ENCODE measurements around the gene TIMP1. TPM values are rescaled to one million over a fixed set of nuclear protein-coding genes. Genes with fewer than 3 reads are reported as not detected.
"Not testable (repeated sequence)": the region's sequence is repeated elsewhere in the genome, so short reads cannot be mapped to it uniquely, and the experiment has no call there.

TIMP1 gene
- total RNA-seq, 1 donor from 2014 or later: 1,308 TPM

GRCh38 chrX:47596256-47596655, 14.0 kb downstream of the TIMP1 start:
- Histone ChIP-seq H3K27ac (peak overlapping the region; percentile 20 to 31), H3K9me3 (peaks cover 10 to 41% of the 10 kb centered on the region in 2 donors), H3K4me1 (peaks cover 0 to 2% of the 10 kb centered on the region in 2 donors), H3K4me3 (no peak overlapping the region), H3K36me3 (no peaks in the 10 kb centered on the region), H3K27me3 (no peaks in the 10 kb centered on the region)
- no peak for DNase-seq (ENCODE audit: low spot score in 2 of 2)
- TF ChIP-seq, protein P1, sequence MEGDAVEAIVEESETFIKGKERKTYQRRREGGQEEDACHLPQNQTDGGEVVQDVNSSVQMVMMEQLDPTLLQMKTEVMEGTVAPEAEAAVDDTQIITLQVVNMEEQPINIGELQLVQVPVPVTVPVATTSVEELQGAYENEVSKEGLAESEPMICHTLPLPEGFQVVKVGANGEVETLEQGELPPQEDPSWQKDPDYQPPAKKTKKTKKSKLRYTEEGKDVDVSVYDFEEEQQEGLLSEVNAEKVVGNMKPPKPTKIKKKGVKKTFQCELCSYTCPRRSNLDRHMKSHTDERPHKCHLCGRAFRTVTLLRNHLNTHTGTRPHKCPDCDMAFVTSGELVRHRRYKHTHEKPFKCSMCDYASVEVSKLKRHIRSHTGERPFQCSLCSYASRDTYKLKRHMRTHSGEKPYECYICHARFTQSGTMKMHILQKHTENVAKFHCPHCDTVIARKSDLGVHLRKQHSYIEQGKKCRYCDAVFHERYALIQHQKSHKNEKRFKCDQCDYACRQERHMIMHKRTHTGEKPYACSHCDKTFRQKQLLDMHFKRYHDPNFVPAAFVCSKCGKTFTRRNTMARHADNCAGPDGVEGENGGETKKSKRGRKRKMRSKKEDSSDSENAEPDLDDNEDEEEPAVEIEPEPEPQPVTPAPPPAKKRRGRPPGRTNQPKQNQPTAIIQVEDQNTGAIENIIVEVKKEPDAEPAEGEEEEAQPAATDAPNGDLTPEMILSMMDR (IDR thresholded peaks at IDR 0.05): no peak
- intact Hi-C loops (cut with DNase I): no loop called here

- no peak for DNase-seq (ENCODE audit: low spot score in 2 of 2)
- Histone ChIP-seq H3K9me3 (peaks cover 10 to 41% of the 10 kb centered on the region in 2 donors), H3K27ac (no peak overlapping the region), H3K4me3 (no peak overlapping the region), H3K36me3 (no peaks in the 10 kb centered on the region), H3K4me1 (peaks cover 0 to 2% of the 10 kb centered on the region in 2 donors), H3K27me3 (no peaks in the 10 kb centered on the region)
- TF ChIP-seq, protein P1 (IDR thresholded peaks at IDR 0.05): no peak
- intact Hi-C loops (cut with DNase I): no loop called here
Observed at GRCh38 chrX:47597222-47597621, 15.0 kb downstream of the TIMP1 start.

- H3K4me3 ChIP-seq; H3K36me3 ChIP-seq; H3K27ac ChIP-seq; H3K4me1 ChIP-seq; H3K27me3 ChIP-seq; intact Hi-C loops (cut with DNase I): not testable (repeated sequence)
- peak in 1 of 2 donors; percentile 8 for DNase-seq (ENCODE audit: low spot score in 2 of 2)
- peaks cover 0 to 22% of the 10 kb centered on the region in 2 donors for H3K9me3 ChIP-seq
Observed at GRCh38 chrX:47603125-47603524, 20.9 kb downstream of the TIMP1 start.

- H3K27me3 ChIP-seq: no peaks in the 10 kb centered on the region
- intact Hi-C loops (cut with DNase I): no loop called here
Observed at GRCh38 chrX:47605024-47605423, 22.8 kb downstream of the TIMP1 start.

GRCh38 chrX:47607091-47607490, 24.9 kb downstream of the TIMP1 start:
- H3K9me3 ChIP-seq: no peaks in the 10 kb centered on the region
- no peaks in the 10 kb centered on the region for H3K27me3 ChIP-seq
- H3K27ac ChIP-seq: no peak overlapping the region
- no peaks in the 10 kb centered on the region for H3K4me1 ChIP-seq
- no peaks in the 10 kb centered on the region for H3K36me3 ChIP-seq
- H3K4me3 ChIP-seq: no peak overlapping the region
- TF ChIP-seq, protein P1 (IDR thresholded peaks at IDR 0.05): no peak
- DNase-seq (ENCODE audit: low spot score in 2 of 2): no peak
- intact Hi-C loops (cut with DNase I): no loop called here

More at GRCh38 chrX:47605024-47605423, 22.8 kb downstream of the TIMP1 start:
- Histone ChIP-seq H3K4me1 (no peaks in the 10 kb centered on the region), H3K36me3 (no peaks in the 10 kb centered on the region), H3K27ac (no peak overlapping the region), H3K4me3 (no peak overlapping the region), H3K9me3 (peaks cover 0 to 3% of the 10 kb centered on the region in 2 donors)
- peak in 1 of 2 donors; percentile 40 for DNase-seq (ENCODE audit: low spot score in 2 of 2)
- TF ChIP-seq, protein P1 (IDR thresholded peaks at IDR 0.05): no peak

- Histone ChIP-seq H3K36me3 (no peaks in the 10 kb centered on the region), H3K4me1 (no peaks in the 10 kb centered on the region), H3K27me3 (no peaks in the 10 kb centered on the region), H3K9me3 (no peaks in the 10 kb centered on the region), H3K27ac (no peak overlapping the region), H3K4me3 (no peak overlapping the region)
- intact Hi-C loops (cut with DNase I): no loop called here
- TF ChIP-seq, protein P1 (IDR thresholded peaks at IDR 0.05): no peak
- DNase-seq (ENCODE audit: low spot score in 2 of 2): peak in 1 of 2 donors; percentile 3
Observed at GRCh38 chrX:47608130-47608810, 26.0 kb downstream of the TIMP1 start.

Data from ascending aorta (tissue), 2 donors.